Upper lobe of left lung (tissue), 6 donors: Measurements from ENCODE around the gene PFKM. TPM values are rescaled to one million over a fixed set of nuclear protein-coding genes. Genes with fewer than 3 reads are reported as not detected.

Source experiments
- ATAC-seq, 2 donors: fragments of 200-7000 bp; cut with Tn5 transposase; one replicate each; pipeline ENCODE4 v1.9.1; 2022; ENCODE audit warnings: mild to moderate bottlenecking in 2 of 2, moderate library complexity in 2 of 2; ENCODE audit not compliant: low FRiP score in 2 of 2
- DNase-seq, 2 donors: peaks; one replicate each; pipeline ENCODE4 v3.0.0-alpha.2; 2019 to 2020
- H3K27ac ChIP-seq, 4 donors: fragments of 200-600 bp; sonication (generic); one replicate each; pipeline ENCODE4 v1.5.1; 2016 to 2019
- H3K27me3 ChIP-seq, 4 donors: fragments of 200-600 bp; sonication (generic); one replicate each; pipeline ENCODE4 v1.5.1; 2017 to 2019
- H3K36me3 ChIP-seq, 4 donors: fragments of 200-600 bp; sonication (generic); one replicate each; pipeline ENCODE4 v1.5.1; 2016 to 2019
- H3K4me1 ChIP-seq, 4 donors: fragments of 200-600 bp; sonication (generic); one replicate each; pipeline ENCODE4 v1.5.1; 2018 to 2019
- H3K4me3 ChIP-seq, 4 donors: fragments of 200-600 bp; sonication (generic); one replicate each; pipeline ENCODE4 v1.5.1; 2017 to 2019; ENCODE audit warnings: mild to moderate bottlenecking in 2 of 4, moderate library complexity in 1 of 4
- H3K9me3 ChIP-seq, 4 donors: fragments of 200-600 bp; sonication (generic); one replicate each; pipeline ENCODE4 v1.5.1; 2018 to 2019
- CTCF ChIP-seq, 6 experiments: fragments of 450-650 bp in 4 of 6; fragments of 200-600 bp in 2 of 6; sonication (generic) in 2 of 6; IDR thresholded peaks; one replicate each; pipeline ENCODE4 v1.5.1; 2016 to 2019; ENCODE audit warnings: antibody characterized with exemption in 6 of 6
- EP300 ChIP-seq, 4 donors: sonication (generic); formaldehyde crosslinking; IDR thresholded peaks; one replicate each; pipeline ENCODE4 v1.5.1; 2017; ENCODE audit warnings: antibody characterized with exemption in 4 of 4, control low read depth in 2 of 4
- POLR2A ChIP-seq, 4 donors: fragments of 450-650 bp; IDR thresholded peaks; one replicate each; pipeline ENCODE4 v1.5.1; 2016 to 2017; ENCODE audit warnings: antibody characterized with exemption in 4 of 4, mild to moderate bottlenecking in 2 of 4
- POLR2AphosphoS5 ChIP-seq, 2 donors: sonication (generic); formaldehyde crosslinking; IDR thresholded peaks; one replicate each; pipeline ENCODE4 v1.5.1; 2017; ENCODE audit warnings: antibody characterized with exemption in 2 of 2
- WGBS, 2 donors: methylation state at CpG; one replicate each; pipeline ENCODE4 v1.1.5; 2017 to 2018; 5-methylcytosine and 5-hydroxymethylcytosine counted together
- total RNA-seq, 6 donors: library from RNA; depleted of rRNA in 4 of 6; stranded (reverse); fragments of >200 nt in 4 of 6; gene quantifications; one replicate each; pipeline versions ENCODE4 v1.1.0 to v1.2.1, GENCODE V29; 2016 to 2021
- donor health status: DM: no; HTN: no; CAD: no; lungs with moderate emphysema.
- donor health status: DM: no; HTN: yes; CAD: no; lungs with severe emphysema.

PFKM gene
- total RNA-seq, 6 donors from 2014 or later = 21.4 to 52.4 (median 36.3) TPM

GRCh38 chr12:48072266-48072665 is 46.9 kb upstream of the PFKM start:
- WGBS, 2 donors = 94 to 96% methylated on average over 3 of the region's 3 CpGs
- Histone ChIP-seq H3K27me3 (no peaks in the 10 kb centered on the region), H3K36me3 (peaks cover 4 to 62% (median 38%) of the 10 kb centered on the region in 4 donors), H3K4me1 (no peaks in the 10 kb centered on the region), H3K9me3 (no peaks in the 10 kb centered on the region), H3K4me3 (no peak overlapping the region), H3K27ac (no peak overlapping the region)
- DNase-seq (no peak), ATAC-seq (no peak)
- TF ChIP-seq POLR2A (IDR thresholded peaks at IDR 0.05) (no peak), EP300 (IDR thresholded peaks at IDR 0.05) (no peak), POLR2AphosphoS5 (IDR thresholded peaks at IDR 0.05) (no peak), CTCF (IDR thresholded peaks at IDR 0.05) (no peak)

GRCh38 chr12:48074266-48074665 is 44.9 kb upstream of the PFKM start:
- Histone ChIP-seq H3K36me3 (peaks cover 4 to 63% (median 36%) of the 10 kb centered on the region in 4 donors), H3K4me1 (peaks cover 0 to 6% (median 0%) of the 10 kb centered on the region in 4 donors), H3K27ac (no peak overlapping the region), H3K4me3 (no peak overlapping the region), H3K9me3 (no peaks in the 10 kb centered on the region), H3K27me3 (no peaks in the 10 kb centered on the region)
- WGBS, 2 donors = 93 to 97% methylated on average over 1 of the region's 1 CpG
- no peak for DNase-seq
- no peak for ATAC-seq
- TF ChIP-seq POLR2AphosphoS5 (IDR thresholded peaks at IDR 0.05) (no peak), EP300 (IDR thresholded peaks at IDR 0.05) (no peak), POLR2A (IDR thresholded peaks at IDR 0.05) (no peak), CTCF (IDR thresholded peaks at IDR 0.05) (no peak)

GRCh38 chr12:48075832-48076231 is 43.3 kb upstream of the PFKM start:
- ATAC-seq (no peak), DNase-seq (no peak)
- Histone ChIP-seq H3K9me3 (no peaks in the 10 kb centered on the region), H3K27ac (no peak overlapping the region), H3K36me3 (peaks cover 0 to 60% (median 32%) of the 10 kb centered on the region in 4 donors), H3K4me3 (no peak overlapping the region), H3K4me1 (peaks cover 0 to 7% (median 0%) of the 10 kb centered on the region in 4 donors), H3K27me3 (no peaks in the 10 kb centered on the region)
- TF ChIP-seq POLR2A (IDR thresholded peaks at IDR 0.05) = no peak
- TF ChIP-seq POLR2AphosphoS5 (IDR thresholded peaks at IDR 0.05) = no peak
- no peak for TF ChIP-seq EP300 (IDR thresholded peaks at IDR 0.05)
- no peak for TF ChIP-seq CTCF (IDR thresholded peaks at IDR 0.05)
- 76% methylated on average over 1 of the region's 1 CpG for WGBS, 2 donors

GRCh38 chr12:48077111-48077510 is 42.1 kb upstream of the PFKM start:
- no peak for ATAC-seq
- WGBS, 2 donors = 89 to 92% methylated on average over 2 of the region's 2 CpGs
- no peak for TF ChIP-seq CTCF (IDR thresholded peaks at IDR 0.05)
- no peak for TF ChIP-seq POLR2A (IDR thresholded peaks at IDR 0.05)
- TF ChIP-seq EP300 (IDR thresholded peaks at IDR 0.05) = no peak
- TF ChIP-seq POLR2AphosphoS5 (IDR thresholded peaks at IDR 0.05) = no peak
- Histone ChIP-seq H3K36me3 (peaks cover under 1 to 60% (median 26%) of the 10 kb centered on the region in 4 donors), H3K4me1 (peaks cover 0 to 7% (median 0%) of the 10 kb centered on the region in 4 donors), H3K27me3 (no peaks in the 10 kb centered on the region), H3K27ac (no peak overlapping the region), H3K4me3 (no peak overlapping the region), H3K9me3 (no peaks in the 10 kb centered on the region)
- DNase-seq = no peak

- Histone ChIP-seq H3K36me3 (peaks cover 9 to 60% (median 24%) of the 10 kb centered on the region in 4 donors), H3K4me1 (peaks cover 0 to 7% (median 0%) of the 10 kb centered on the region in 4 donors), H3K9me3 (no peaks in the 10 kb centered on the region), H3K4me3 (no peak overlapping the region), H3K27me3 (no peaks in the 10 kb centered on the region), H3K27ac (no peak overlapping the region)
- no peak for ATAC-seq
- TF ChIP-seq EP300 (IDR thresholded peaks at IDR 0.05) (no peak), CTCF (IDR thresholded peaks at IDR 0.05) (no peak), POLR2AphosphoS5 (IDR thresholded peaks at IDR 0.05) (no peak), POLR2A (IDR thresholded peaks at IDR 0.05) (no peak)
- peak in 1 of 2 donors; percentile 49 for DNase-seq
- WGBS, 2 donors = 72 to 89% methylated on average over 5 of the region's 5 CpGs
These were observed 40.3 kb upstream of the PFKM start for GRCh38 chr12:48078901-48079300.
